H1 (cell line): ENCODE results near the gene ACVR2B. TPM values are rescaled to one million over a fixed set of nuclear protein-coding genes. Genes with fewer than 3 reads are reported as not detected.

Source experiments
- CTCF ChIA-PET: fragments of 300-600 bp; sonication (Branson Sonifier 250); formaldehyde crosslinking; loops from one replicate; lab custom pipeline; 2021; ENCODE audit not compliant: partially characterized antibody; lab: Charles Lee
- POLR2A ChIA-PET: fragments of 300-600 bp; sonication (Branson Sonifier 250); formaldehyde crosslinking; loops from one replicate; lab custom pipeline; 2021; ENCODE audit warnings: inconsistent platforms; ENCODE audit not compliant: partially characterized antibody; lab: Charles Lee
- DNase-seq, 2 experiments: peaks; one replicate each; pipeline versions ENCODE4 v3.0.0 to v3.0.0-alpha.2; 2010 to 2022; ENCODE audit warnings: low spot score in 2 of 2, low read depth in 1 of 2, mixed read lengths in 1 of 2
- FAIRE-seq: peaks from 2 replicates; lab custom pipeline; 2011; peaks lifted over from hg19 to GRCh38; lab: Jason Lieb, UNC
- H2AFZ ChIP-seq: 2 replicates; pipeline ENCODE4 v1.8.1; 2012; ENCODE audit warnings: low read length, inconsistent platforms
- H2AK5ac ChIP-seq: 2 replicates; pipeline ENCODE4 v1.6.1; 2013; ENCODE audit warnings: low read depth, low read length
- H2BK120ac ChIP-seq: replicated peaks from 2 replicates; pipeline ENCODE3; 2013; ENCODE audit warnings: low read depth, low read length, inconsistent platforms
- H2BK12ac ChIP-seq: 2 replicates; pipeline ENCODE4 v1.6.1; 2013; ENCODE audit warnings: low read depth, low read length
- H2BK15ac ChIP-seq: 2 replicates; pipeline ENCODE4 v1.6.1; 2013; ENCODE audit warnings: low read length
- H2BK20ac ChIP-seq: 2 replicates; pipeline ENCODE4 v1.6.1; 2013; ENCODE audit warnings: low read length
- H2BK5ac ChIP-seq: 2 replicates; pipeline ENCODE4 v1.6.1; 2013; ENCODE audit warnings: low read depth, low read length
- H3K14ac ChIP-seq: 2 replicates; pipeline ENCODE4 v1.6.1; 2013; ENCODE audit warnings: inconsistent platforms; ENCODE audit not compliant: insufficient read length
- H3K18ac ChIP-seq: 2 replicates; pipeline ENCODE4 v1.6.1; 2013; ENCODE audit warnings: low read length; ENCODE audit errors: extremely low read depth
- H3K23ac ChIP-seq: 2 replicates; pipeline ENCODE4 v1.6.1; 2013; ENCODE audit warnings: inconsistent platforms; ENCODE audit not compliant: insufficient read length
- H3K23me2 ChIP-seq: 2 replicates; pipeline ENCODE4 v1.6.1; 2013; ENCODE audit warnings: low read depth, low read length
- H3K27ac ChIP-seq: 2 replicates; pipeline ENCODE4 v1.6.1; 2011; ENCODE audit warnings: low read depth, low read length, inconsistent platforms
- H3K27me3 ChIP-seq, 4 experiments: replicated peaks in 1 of 4; 1 replicate in 1 of 4; 2 replicates in 3 of 4; pipeline versions ENCODE4 v1.6.1 to v1.8.1; 2011 to 2013; ENCODE audit warnings: low read length in 3 of 4, mild to moderate bottlenecking in 3 of 4, inconsistent platforms in 2 of 4, mixed read lengths in 2 of 4, moderate library complexity in 1 of 4; ENCODE audit not compliant: control insufficient read depth in 3 of 4, insufficient read depth in 3 of 4; ENCODE audit errors: extremely low read depth in 1 of 4
- H3K36me3 ChIP-seq, 4 experiments: 2 replicates each; pipeline versions ENCODE4 v1.6.1 to v1.8.1; 2011 to 2013; ENCODE audit warnings: mild to moderate bottlenecking in 4 of 4, low read length in 3 of 4, moderate library complexity in 2 of 4, control low read depth in 1 of 4, inconsistent platforms in 1 of 4; ENCODE audit not compliant: insufficient read depth in 4 of 4, control insufficient read depth in 2 of 4
- H3K4ac ChIP-seq: replicated peaks from 2 replicates; pipeline ENCODE3; 2013; ENCODE audit warnings: low read length, low read depth, mixed read lengths, inconsistent platforms; ENCODE audit not compliant: insufficient read length
- H3K4me1 ChIP-seq, 4 experiments: replicated peaks in 1 of 4; 1 replicate in 1 of 4; 2 replicates in 3 of 4; pipeline versions ENCODE4 v1.6.1 to v1.8.1; 2011 to 2013; ENCODE audit warnings: low read length in 3 of 4, inconsistent platforms in 2 of 4, mixed read lengths in 1 of 4; ENCODE audit not compliant: insufficient read depth in 4 of 4, control insufficient read depth in 3 of 4
- H3K4me2 ChIP-seq, 2 experiments: 2 replicates each; pipeline versions ENCODE4 v1.6.1 to v1.8.1; 2011 to 2013; ENCODE audit warnings: low read depth in 2 of 2, low read length in 2 of 2, control low read depth in 1 of 2, inconsistent platforms in 1 of 2, mild to moderate bottlenecking in 1 of 2; ENCODE audit not compliant: insufficient read depth in 1 of 2
- H3K4me3 ChIP-seq, 4 experiments: fragments of 200-600, 300-600 bp in 1 of 4; sonication (generic), shearing (Covaris generic), sonication (Bioruptor Twin) in 1 of 4; 2 replicates each; pipeline versions ENCODE4 v1.5.1 to v1.8.1; 2011 to 2016; ENCODE audit warnings: low read length in 4 of 4, low read depth in 3 of 4, control low read depth in 2 of 4, inconsistent platforms in 2 of 4, mild to moderate bottlenecking in 2 of 4, mixed read lengths in 1 of 4, moderate library complexity in 1 of 4; ENCODE audit not compliant: insufficient read depth in 2 of 4; ENCODE audit errors: extremely low read depth in 1 of 4
- H3K56ac ChIP-seq: replicated peaks from 2 replicates; pipeline ENCODE3; 2013; ENCODE audit warnings: low read depth, mild to moderate bottlenecking, mixed read lengths, low read length, inconsistent platforms; ENCODE audit not compliant: insufficient read length
- H3K79me1 ChIP-seq: 2 replicates; pipeline ENCODE4 v1.6.1; 2013; ENCODE audit warnings: low read depth, low read length, control low read depth
- H3K79me2 ChIP-seq, 2 experiments: 2 replicates each; pipeline versions ENCODE4 v1.6.1 to v1.8.1; 2012 to 2013; ENCODE audit warnings: low read length in 2 of 2, mild to moderate bottlenecking in 2 of 2, inconsistent platforms in 1 of 2; ENCODE audit not compliant: insufficient read depth in 2 of 2, control insufficient read depth in 1 of 2
- H3K9ac ChIP-seq, 4 experiments: replicated peaks in 1 of 4; 1 replicate in 1 of 4; 2 replicates in 3 of 4; pipeline versions ENCODE4 v1.6.1 to v1.8.1; 2011 to 2013; ENCODE audit warnings: low read depth in 3 of 4, low read length in 3 of 4, control low read depth in 2 of 4, mild to moderate bottlenecking in 2 of 4, moderate library complexity in 2 of 4, inconsistent platforms in 1 of 4; ENCODE audit errors: extremely low read depth in 1 of 4
- H3K9me3 ChIP-seq, 2 experiments: 2 replicates each; pipeline versions ENCODE4 v1.6.1 to v1.8.1; 2012 to 2013; ENCODE audit warnings: mild to moderate bottlenecking in 2 of 2, moderate library complexity in 2 of 2, control low read depth in 1 of 2, inconsistent platforms in 1 of 2, low read depth in 1 of 2, low read length in 1 of 2, mixed read lengths in 1 of 2; ENCODE audit not compliant: insufficient read depth in 2 of 2
- H4K20me1 ChIP-seq, 2 experiments: replicated peaks in 1 of 2; 2 replicates each; pipeline versions ENCODE3 to v1.8.1; 2011 to 2013; ENCODE audit warnings: inconsistent platforms in 2 of 2, low read length in 2 of 2, mild to moderate bottlenecking in 1 of 2; ENCODE audit not compliant: insufficient read depth in 2 of 2, control insufficient read depth in 1 of 2
- H4K5ac ChIP-seq: 2 replicates; pipeline ENCODE4 v1.6.1; 2013; ENCODE audit warnings: low read length, low read depth, mixed read lengths, inconsistent platforms; ENCODE audit not compliant: insufficient read length
- H4K8ac ChIP-seq: 2 replicates; pipeline ENCODE4 v1.8.0; 2013; ENCODE audit warnings: mild to moderate bottlenecking, moderate library complexity, low read length, inconsistent platforms; ENCODE audit not compliant: insufficient read depth; ENCODE audit errors: extremely low read depth
- H4K91ac ChIP-seq: replicated peaks from 2 replicates; pipeline ENCODE3; 2013; ENCODE audit warnings: low read length, mixed read lengths, inconsistent platforms; ENCODE audit not compliant: insufficient read length
- BACH1 ChIP-seq: IDR thresholded peaks from 2 replicates; pipeline ENCODE4 v1.6.1; 2012; ENCODE audit warnings: low read length, improper control_type of control experiment
- E2F6 ChIP-seq: IDR thresholded peaks from 2 replicates; pipeline ENCODE4 v1.6.1; 2012; ENCODE audit warnings: inconsistent platforms
- HDAC6 ChIP-seq: IDR thresholded peaks from one replicate; pipeline ENCODE4 v1.7.1; 2012; ENCODE audit warnings: low read depth, mild to moderate bottlenecking, inconsistent platforms, low read length, moderate library complexity
- JUN ChIP-seq: IDR thresholded peaks from 2 replicates; pipeline ENCODE4 v1.6.1; 2011; ENCODE audit warnings: low read depth, mild to moderate bottlenecking, improper control_type of control experiment, low read length
- JUND ChIP-seq: IDR thresholded peaks from 2 replicates; pipeline ENCODE4 v1.6.1; 2011; ENCODE audit warnings: mild to moderate bottlenecking, improper control_type of control experiment, low read length
- KDM1A ChIP-seq: fragments of 200-600, 300-600 bp; sonication (generic); IDR thresholded peaks from 2 replicates; pipeline ENCODE4 v1.7.1; 2016; ENCODE audit warnings: mild to moderate bottlenecking, low read length, borderline replicate concordance
- KDM4A ChIP-seq: IDR thresholded peaks from one replicate; pipeline ENCODE4 v1.7.1; 2012; ENCODE audit warnings: low read depth, mild to moderate bottlenecking, moderate library complexity, low read length, inconsistent platforms; ENCODE audit not compliant: severe bottlenecking
- MAX ChIP-seq: IDR thresholded peaks from 2 replicates; pipeline ENCODE4 v1.6.1; 2012; ENCODE audit warnings: inconsistent platforms
- RAD21 ChIP-seq, 2 experiments: IDR thresholded peaks in 1 of 2; conservative IDR thresholded peaks in 1 of 2; 2 replicates each; pipeline ENCODE4 v1.6.1; 2011; ENCODE audit warnings: low read depth in 2 of 2, low read length in 2 of 2, improper control_type of control experiment in 1 of 2, inconsistent platforms in 1 of 2, mild to moderate bottlenecking in 1 of 2, moderate library complexity in 1 of 2
- SRF ChIP-seq: IDR thresholded peaks from 2 replicates; pipeline ENCODE4 v1.6.1; 2011; ENCODE audit warnings: mild to moderate bottlenecking, low read depth, low read length, moderate library complexity
- SUZ12 ChIP-seq: fragments of 200-600 bp; sonication (generic); IDR thresholded peaks from 2 replicates; pipeline ENCODE4 v1.6.1; 2012; ENCODE audit warnings: mild to moderate bottlenecking, inconsistent platforms, low read length, moderate library complexity, mixed read lengths
- TAF1 ChIP-seq: IDR thresholded peaks from 2 replicates; pipeline ENCODE4 v1.6.1; 2011; ENCODE audit warnings: mild to moderate bottlenecking, low read depth, low read length
- WGBS, 2 experiments: shearing (Covaris generic) in 1 of 2; methylation state at CpG; one replicate each; pipeline versions ENCODE4 v1.1.6 to v1.1.7; 2013 to 2015; ENCODE audit warnings: low lambda C conversion rate in 2 of 2, mixed read lengths in 2 of 2, inconsistent platforms in 1 of 2, low coverage in 1 of 2, missing lambda C conversion rate in 1 of 2; ENCODE audit not compliant: insufficient replicate concordance in 2 of 2, insufficient coverage in 1 of 2, insufficient read length in 1 of 2; ENCODE audit errors: extremely low coverage in 1 of 2, missing lambda C conversion rate in 1 of 2; 5-methylcytosine and 5-hydroxymethylcytosine counted together
- polyA plus RNA-seq, 7 experiments: library from polyadenylated mRNA; depleted of rRNA in 3 of 7; stranded (reverse) in 5 of 7; unstranded in 2 of 7; fragments of >200 nt in 5 of 7; fragments of 200-250 nt in 2 of 7; gene quantifications; 1 replicate in 5 of 7; 2 replicates in 1 of 7; 4 replicates in 1 of 7; pipeline versions ENCODE4 v1.2.1 to v1.2.3, GENCODE V29; 2011 to 2013; ENCODE audit warnings: missing spikeins in 2 of 7, mixed read lengths in 2 of 7
- total RNA-seq: library from RNA; stranded (reverse); fragmentation: NEBNext Ultra II Directional; extraction: Animal tissue kit (Norgen Biotek cat#: 25700); gene quantifications from 2 replicates; pipeline ENCODE4 v1.2.1, GENCODE V29; 2021

Gene ACVR2B
- total and polyA plus RNA-seq, 2 of the 8 experiments (the other 6 are each of a cell fraction or from before 2014, with no cell fraction given), result 24.7 to 109 TPM

- DNase-seq, result no peak
- H4K5ac ChIP-seq, result no peak overlapping the region
- TF ChIP-seq SUZ12 (no peak), HDAC6 (no peak), SRF (no peak), RAD21 (IDR thresholded peaks at IDR 0.05 in 1 of 2, conservative IDR thresholded peaks at IDR 0.05 in 1 of 2; ENCODE audit: low read depth in 2 of 2, low read length in 2 of 2) (no peak), TAF1 (no peak), BACH1 (no peak), E2F6 (no peak), KDM1A (no peak), KDM4A (no peak), JUN (no peak), JUND (no peak), MAX (no peak)
- H3K9me3 ChIP-seq, result no peaks in the 10 kb centered on the region
- H2AK5ac ChIP-seq, result no peak overlapping the region
- H3K9ac ChIP-seq, result no peak overlapping the region
- no peak overlapping the region for H3K18ac ChIP-seq
- no peaks in the 10 kb centered on the region for H3K4me1 ChIP-seq
- peaks cover 4% of the 10 kb centered on the region for H3K79me1 ChIP-seq
- no peak overlapping the region for H2BK12ac ChIP-seq
- H3K4me2 ChIP-seq, result no peak overlapping the region
- no peak overlapping the region for H3K4ac ChIP-seq
- no peak overlapping the region for H3K56ac ChIP-seq
- ChIA-PET POLR2A (interaction anchor here (0.7 to 1.7 kb wide), 2 partner anchors 34 to 37 kb away, joined by 3 to 6 read pairs; no protein-coding TSS in a partner anchor), CTCF (interaction anchor here (1.1 to 3.7 kb wide), 7 partner anchors 10 to 173 kb away, joined by 3 to 22 read pairs (median 5); partner anchors contain the start of gene XYLB)
- WGBS, 2 experiments, result 93% methylated on average over 2 of the region's 2 CpGs; no CpG with 5 or more reads in 1 of the 2 experiments
- no peak overlapping the region for H3K14ac ChIP-seq
- no peak overlapping the region for H3K23ac ChIP-seq
- H3K23me2 ChIP-seq, result no peaks in the 10 kb centered on the region
- FAIRE-seq, result no peak
- H2BK5ac ChIP-seq, result no peak overlapping the region
- H3K4me3 ChIP-seq, result no peak overlapping the region
- H4K8ac ChIP-seq, result no peak overlapping the region
- no peak overlapping the region for H2AFZ ChIP-seq
- no peak overlapping the region for H2BK20ac ChIP-seq
- no peak overlapping the region for H2BK15ac ChIP-seq
- no peak overlapping the region for H4K91ac ChIP-seq
- H3K27ac ChIP-seq, result no peak overlapping the region
- 0 out of 4 replicates have a peak, but pooled peaks cover 0 to 5% of the 10 kb centered on the region in 2 experiments for H3K79me2 ChIP-seq
- H2BK120ac ChIP-seq, result no peak overlapping the region
- H3K27me3 ChIP-seq, result no peaks in the 10 kb centered on the region
- H4K20me1 ChIP-seq, result peaks cover 2 to 3% of the 10 kb centered on the region in 2 experiments
- H3K36me3 ChIP-seq, result peaks cover 0 to 14% (median 10%) of the 10 kb centered on the region in 4 experiments; a peak in 4 of 8 replicates
These were observed 36.1 kb downstream of the ACVR2B start for GRCh38 chr3:38489766-38490165.
